Measurements from ENCODE around the gene ELMO2.

The ELMO2 gene

GRCh38 chr20:46334303-46334904 is 72.0 kb downstream of the ELMO2 start:
- Histone ChIP-seq H3K27me3 (ENCODE audit: control insufficient read depth, low read length) (peaks cover 23% of the 10 kb centered on the region), H4K20me1 (ENCODE audit: control insufficient read depth, insufficient read depth, low read depth, low read length) (no peaks in the 10 kb centered on the region), H3K4me3 (ENCODE audit: low read length) (no peak overlapping the region), H3K9me2 (replicated peaks; ENCODE audit: control insufficient read depth, low read length) (no peaks in the 10 kb centered on the region), H3K36me3 (ENCODE audit: control insufficient read depth, low read length) (no peaks in the 10 kb centered on the region), H3K79me2 (ENCODE audit: control insufficient read depth, low read length) (no peaks in the 10 kb centered on the region), H3K4me1 (ENCODE audit: control insufficient read depth, low read length) (no peaks in the 10 kb centered on the region), H3K27ac (ENCODE audit: low read depth, low read length) (no peak overlapping the region), H3F3A (ENCODE audit: control insufficient read depth, insufficient read depth) (no peaks in the 10 kb centered on the region), H3K4me2 (ENCODE audit: low read length) (no peak overlapping the region), H3K9me3 (ENCODE audit: control insufficient read depth, insufficient read depth, low read length) (no peaks in the 10 kb centered on the region)
- no peak for TF ChIP-seq CTCF (IDR thresholded peaks at IDR 0.05; ENCODE audit: low read depth, low read length, poor library complexity, severe bottlenecking)
- TF ChIP-seq EZH2phosphoT487 (IDR thresholded peaks at IDR 0.05; ENCODE audit: borderline replicate concordance, low read length) = no peak

DNA sequence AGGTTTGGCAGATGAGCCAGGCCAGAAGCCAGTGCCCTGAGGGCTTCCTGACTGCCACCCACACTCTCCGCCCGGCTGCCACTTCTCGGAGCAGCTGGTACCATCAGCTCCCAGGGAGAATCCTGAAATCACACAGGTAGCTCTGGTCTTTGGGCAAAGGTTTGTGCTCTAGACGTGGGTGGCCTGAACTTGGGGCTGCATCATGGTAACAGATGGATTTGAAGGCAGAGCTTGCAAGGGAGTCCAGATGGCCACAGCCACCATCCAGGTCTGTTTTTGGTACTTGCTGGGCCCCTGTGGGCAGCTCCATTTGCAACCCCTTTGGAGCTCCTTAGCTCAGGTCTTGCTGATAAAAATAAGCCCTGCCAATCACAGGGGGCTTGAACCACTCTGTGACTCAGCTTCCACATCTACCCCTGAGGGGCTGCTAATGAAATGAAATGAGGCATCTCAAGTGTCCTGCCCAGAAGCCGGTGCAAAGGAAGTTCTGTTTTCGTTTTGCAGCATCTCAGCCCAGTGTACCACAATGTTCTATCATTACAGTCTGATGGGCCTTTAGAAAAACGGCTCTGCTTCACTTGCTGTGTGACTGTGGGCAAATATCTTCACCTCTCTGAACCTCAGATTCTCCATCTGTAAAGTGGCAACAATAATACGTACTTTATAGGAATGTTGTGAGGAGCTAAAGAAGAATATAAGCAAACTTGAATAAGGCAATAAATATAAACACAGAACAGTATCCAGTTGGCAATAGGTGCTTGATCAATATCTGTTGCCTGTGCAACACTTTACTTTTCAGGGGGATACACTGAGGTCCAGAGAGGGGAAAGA is 73.0 kb downstream of the ELMO2 start:
- TF ChIP-seq EZH2phosphoT487 (IDR thresholded peaks at IDR 0.05; ENCODE audit: borderline replicate concordance, low read length) (no peak), CTCF (IDR thresholded peaks at IDR 0.05; ENCODE audit: low read depth, low read length, poor library complexity, severe bottlenecking) (no peak)
- no peaks in the 10 kb centered on the region for H3K4me1 ChIP-seq (ENCODE audit: control insufficient read depth, low read length)

DNA sequence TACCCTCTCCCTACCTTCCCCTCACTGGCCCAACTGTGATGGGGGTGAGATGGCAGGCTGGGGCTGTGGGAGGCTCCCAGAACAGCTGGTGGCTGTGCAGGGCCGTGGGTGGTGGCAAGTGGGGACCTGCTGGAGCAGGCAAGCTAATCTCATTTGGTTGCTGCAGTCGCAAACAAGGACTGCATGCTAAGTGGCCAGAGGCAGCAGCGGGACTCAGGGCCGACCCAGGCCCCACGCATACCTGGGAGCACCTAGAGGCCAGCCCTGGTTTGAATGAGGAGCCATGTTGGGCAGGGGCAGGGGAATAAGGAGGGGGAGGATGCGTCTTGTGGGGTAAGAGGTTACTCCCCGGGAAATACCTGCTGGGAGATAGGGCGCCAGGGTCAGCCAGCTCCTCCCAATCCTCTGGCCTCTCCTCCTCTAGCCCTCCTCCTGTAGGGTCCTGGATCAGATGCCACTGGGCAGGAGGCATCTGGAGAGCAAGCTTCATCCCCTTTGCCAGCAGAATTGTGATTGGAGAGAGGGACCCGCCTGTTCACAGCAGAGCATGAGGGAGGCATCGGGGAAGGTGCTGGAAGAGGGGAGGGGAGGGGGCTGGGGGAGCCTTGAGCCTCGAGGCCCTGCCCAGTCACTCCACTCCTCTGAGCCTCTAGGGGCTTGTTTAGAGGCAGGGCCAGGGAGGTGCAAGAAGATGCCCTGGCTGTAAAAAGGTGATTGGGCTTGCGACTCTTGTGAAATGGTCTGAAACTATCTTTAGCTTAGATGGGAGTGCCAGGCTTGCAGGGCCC is 73.8 kb downstream of the ELMO2 start:
- no peak overlapping the region for H3K4me3 ChIP-seq (ENCODE audit: low read length)
- H3F3A ChIP-seq (ENCODE audit: control insufficient read depth, insufficient read depth) = no peaks in the 10 kb centered on the region
- H3K27ac ChIP-seq (ENCODE audit: low read depth, low read length) = no peak overlapping the region
- H3K27me3 ChIP-seq (ENCODE audit: control insufficient read depth, low read length) = peaks cover 14% of the 10 kb centered on the region
- H3K9me3 ChIP-seq (ENCODE audit: control insufficient read depth, insufficient read depth, low read length) = no peaks in the 10 kb centered on the region
- H3K4me2 ChIP-seq (ENCODE audit: low read length) = no peak overlapping the region
- TF ChIP-seq EZH2phosphoT487 (IDR thresholded peaks at IDR 0.05; ENCODE audit: borderline replicate concordance, low read length) (no peak), CTCF (IDR thresholded peaks at IDR 0.05; ENCODE audit: low read depth, low read length, poor library complexity, severe bottlenecking) (no peak)
- H3K36me3 ChIP-seq (ENCODE audit: control insufficient read depth, low read length) = no peaks in the 10 kb centered on the region
- H3K9me2 ChIP-seq (replicated peaks; ENCODE audit: control insufficient read depth, low read length) = no peaks in the 10 kb centered on the region
- no peaks in the 10 kb centered on the region for H4K20me1 ChIP-seq (ENCODE audit: control insufficient read depth, insufficient read depth, low read depth, low read length)
- H3K79me2 ChIP-seq (ENCODE audit: control insufficient read depth, low read length) = no peaks in the 10 kb centered on the region
- no peaks in the 10 kb centered on the region for H3K4me1 ChIP-seq (ENCODE audit: control insufficient read depth, low read length)

More for the DNA sequence above, 73.0 kb downstream of the ELMO2 start:
- Histone ChIP-seq H3K27me3 (ENCODE audit: control insufficient read depth, low read length) (peaks cover 14% of the 10 kb centered on the region), H3K27ac (ENCODE audit: low read depth, low read length) (no peak overlapping the region), H3F3A (ENCODE audit: control insufficient read depth, insufficient read depth) (no peaks in the 10 kb centered on the region), H3K9me2 (replicated peaks; ENCODE audit: control insufficient read depth, low read length) (no peaks in the 10 kb centered on the region), H3K9me3 (ENCODE audit: control insufficient read depth, insufficient read depth, low read length) (no peaks in the 10 kb centered on the region), H4K20me1 (ENCODE audit: control insufficient read depth, insufficient read depth, low read depth, low read length) (no peaks in the 10 kb centered on the region), H3K4me3 (ENCODE audit: low read length) (no peak overlapping the region), H3K36me3 (ENCODE audit: control insufficient read depth, low read length) (no peaks in the 10 kb centered on the region), H3K79me2 (ENCODE audit: control insufficient read depth, low read length) (no peaks in the 10 kb centered on the region), H3K4me2 (ENCODE audit: low read length) (no peak overlapping the region)
